ENCODE measurements around the gene IL19.
A peak's percentile ranks its signal among the peaks of the same experiment; 100 is the strongest.

IL19 gene

DNA sequence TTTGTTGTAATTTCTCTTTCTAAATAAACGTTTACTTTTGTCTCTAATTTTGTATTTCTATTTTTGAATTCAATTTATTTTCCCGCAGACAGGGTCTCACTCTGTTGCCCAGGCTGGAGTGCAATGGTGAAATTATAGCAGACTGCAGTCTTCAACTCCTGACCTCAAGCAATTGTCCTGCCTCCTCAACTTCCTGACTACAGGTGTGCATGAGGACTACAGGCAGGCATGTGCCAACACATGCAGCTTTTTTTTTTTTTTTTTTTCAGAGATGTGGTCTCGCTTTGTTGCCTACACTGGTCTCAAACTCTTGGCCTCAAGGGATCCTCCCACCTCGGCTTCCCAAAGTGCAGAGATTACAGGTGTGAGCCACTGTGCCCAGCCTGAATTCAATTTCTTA is 58.2 kb downstream of the IL19 start:
- no peak overlapping the region for H3K27ac Mint-ChIP-seq
- H3K27me3 Mint-ChIP-seq (ENCODE audit: low read depth, poor library complexity) = peaks cover 17% of the 10 kb centered on the region
- DNase-seq = no peak
- no peaks in the 10 kb centered on the region for H3K9me3 Mint-ChIP-seq
- TF ChIP-seq, protein P1, sequence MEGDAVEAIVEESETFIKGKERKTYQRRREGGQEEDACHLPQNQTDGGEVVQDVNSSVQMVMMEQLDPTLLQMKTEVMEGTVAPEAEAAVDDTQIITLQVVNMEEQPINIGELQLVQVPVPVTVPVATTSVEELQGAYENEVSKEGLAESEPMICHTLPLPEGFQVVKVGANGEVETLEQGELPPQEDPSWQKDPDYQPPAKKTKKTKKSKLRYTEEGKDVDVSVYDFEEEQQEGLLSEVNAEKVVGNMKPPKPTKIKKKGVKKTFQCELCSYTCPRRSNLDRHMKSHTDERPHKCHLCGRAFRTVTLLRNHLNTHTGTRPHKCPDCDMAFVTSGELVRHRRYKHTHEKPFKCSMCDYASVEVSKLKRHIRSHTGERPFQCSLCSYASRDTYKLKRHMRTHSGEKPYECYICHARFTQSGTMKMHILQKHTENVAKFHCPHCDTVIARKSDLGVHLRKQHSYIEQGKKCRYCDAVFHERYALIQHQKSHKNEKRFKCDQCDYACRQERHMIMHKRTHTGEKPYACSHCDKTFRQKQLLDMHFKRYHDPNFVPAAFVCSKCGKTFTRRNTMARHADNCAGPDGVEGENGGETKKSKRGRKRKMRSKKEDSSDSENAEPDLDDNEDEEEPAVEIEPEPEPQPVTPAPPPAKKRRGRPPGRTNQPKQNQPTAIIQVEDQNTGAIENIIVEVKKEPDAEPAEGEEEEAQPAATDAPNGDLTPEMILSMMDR (IDR thresholded peaks at IDR 0.05) = no peak
- peaks cover 48% of the 10 kb centered on the region for H3K4me1 Mint-ChIP-seq
- H3K36me3 Mint-ChIP-seq (ENCODE audit: low read depth) = no peaks in the 10 kb centered on the region
- H3K4me3 Mint-ChIP-seq = no peak overlapping the region

DNA sequence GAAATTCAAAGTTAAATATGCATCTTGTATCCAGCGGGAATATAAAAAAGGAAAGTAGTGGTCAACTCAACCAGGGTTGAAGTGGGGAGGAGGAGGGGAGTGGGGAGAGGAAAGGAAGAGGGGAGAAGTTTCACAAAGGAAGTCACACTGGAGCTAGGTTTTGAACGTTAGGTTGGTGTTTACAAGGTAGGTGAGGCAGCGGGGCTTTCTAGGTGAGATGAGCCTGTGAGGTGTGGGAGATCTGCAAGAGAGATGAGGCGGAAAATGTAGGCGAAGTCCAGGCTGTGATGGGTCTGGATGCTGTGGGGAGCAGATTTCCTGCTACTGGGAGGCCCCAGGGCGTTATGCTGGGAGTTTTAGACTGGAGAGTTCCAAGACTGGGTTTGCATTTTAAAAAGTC is 58.7 kb downstream of the IL19 start:
- DNase-seq = no peak
- Mint-ChIP-seq H3K27ac (no peak overlapping the region), H3K36me3 (ENCODE audit: low read depth) (no peaks in the 10 kb centered on the region), H3K4me3 (no peak overlapping the region), H3K4me1 (peaks cover 49% of the 10 kb centered on the region), H3K9me3 (no peaks in the 10 kb centered on the region), H3K27me3 (ENCODE audit: low read depth, poor library complexity) (peaks cover 19% of the 10 kb centered on the region)
- TF ChIP-seq, protein P1 (IDR thresholded peaks at IDR 0.05) = no peak

DNA sequence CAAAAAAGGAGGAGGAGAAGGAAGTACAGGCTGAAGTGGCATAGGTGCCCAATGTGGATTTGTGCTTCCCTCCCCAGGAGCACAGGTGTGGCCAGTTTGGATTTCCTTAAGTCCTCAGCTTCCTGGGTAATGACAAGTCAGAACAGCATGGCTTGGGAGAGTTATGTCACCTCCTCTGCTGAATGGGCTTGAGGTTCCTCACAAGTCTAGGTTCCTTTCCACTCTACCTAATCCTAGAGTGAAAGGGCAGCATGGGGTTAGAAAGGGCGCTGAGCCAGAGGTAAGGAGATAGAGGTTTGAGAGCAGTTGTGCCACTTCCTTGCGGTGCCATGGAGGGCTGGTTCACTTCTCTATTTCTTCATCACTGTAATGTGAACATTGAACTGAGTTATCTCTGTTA is 59.3 kb downstream of the IL19 start:
- H3K27ac Mint-ChIP-seq = no peak overlapping the region
- TF ChIP-seq, protein P1 (IDR thresholded peaks at IDR 0.05) = no peak

DNA sequence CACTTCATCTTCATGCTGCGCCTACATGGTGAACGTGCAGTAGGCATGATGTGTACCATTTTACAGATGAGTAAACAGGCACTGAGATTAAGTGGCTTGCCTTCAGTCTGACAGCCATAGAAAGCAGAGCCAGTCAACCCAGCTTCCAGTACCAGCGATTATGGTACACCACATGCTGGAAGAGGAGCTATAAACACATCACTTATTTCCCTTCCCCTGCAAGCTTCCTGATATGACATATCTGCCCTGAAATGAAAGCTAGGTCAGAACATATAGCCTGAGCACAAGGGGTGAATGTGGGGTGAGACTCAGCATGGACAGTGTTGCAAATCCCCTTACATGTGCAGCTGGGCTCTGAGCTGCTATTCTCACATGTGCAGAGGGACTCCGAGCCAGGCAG is 61.1 kb downstream of the IL19 start:
- H3K4me1 Mint-ChIP-seq = peaks cover 50% of the 10 kb centered on the region
- no peaks in the 10 kb centered on the region for H3K36me3 Mint-ChIP-seq (ENCODE audit: low read depth)
- H3K4me3 Mint-ChIP-seq = no peak overlapping the region
- DNase-seq = no peak
- TF ChIP-seq, protein P1 (IDR thresholded peaks at IDR 0.05) = no peak
- no peak overlapping the region for H3K27ac Mint-ChIP-seq
- no peaks in the 10 kb centered on the region for H3K9me3 Mint-ChIP-seq
- peaks cover 19% of the 10 kb centered on the region for H3K27me3 Mint-ChIP-seq (ENCODE audit: low read depth, poor library complexity)

More for the DNA sequence above, 59.3 kb downstream of the IL19 start:
- no peak overlapping the region for H3K4me3 Mint-ChIP-seq
- no peaks in the 10 kb centered on the region for H3K9me3 Mint-ChIP-seq
- H3K36me3 Mint-ChIP-seq (ENCODE audit: low read depth) = no peaks in the 10 kb centered on the region
- DNase-seq = no peak
- H3K4me1 Mint-ChIP-seq = peaks cover 53% of the 10 kb centered on the region
- H3K27me3 Mint-ChIP-seq (ENCODE audit: low read depth, poor library complexity) = peaks cover 19% of the 10 kb centered on the region

DNA sequence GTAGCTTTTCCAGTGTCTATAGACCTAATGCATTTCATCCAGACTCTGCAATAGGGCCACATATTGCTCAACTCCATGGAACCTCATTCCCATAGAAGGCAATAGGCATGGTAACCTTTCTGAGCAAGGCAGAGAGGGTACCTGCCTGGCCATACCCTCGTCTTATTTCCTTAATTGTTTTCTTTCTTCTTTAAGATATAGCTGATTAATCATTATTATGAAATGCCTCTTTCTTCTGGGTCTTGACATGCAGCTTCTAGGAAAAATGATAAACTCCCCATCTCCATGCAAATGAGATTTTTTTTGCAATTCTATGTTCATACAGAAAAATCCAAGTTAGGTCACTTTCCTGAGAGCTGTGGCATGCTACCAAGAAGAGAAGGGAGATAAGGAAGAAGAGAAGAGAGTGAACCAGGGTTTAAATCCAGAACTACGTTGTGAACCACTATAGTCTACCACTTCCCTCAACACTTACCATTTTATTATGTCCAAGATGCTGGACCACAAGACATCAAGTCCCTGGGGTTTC is 61.8 kb downstream of the IL19 start:
- Mint-ChIP-seq H3K27ac (no peak overlapping the region), H3K9me3 (no peaks in the 10 kb centered on the region), H3K4me3 (no peak overlapping the region), H3K36me3 (ENCODE audit: low read depth) (no peaks in the 10 kb centered on the region), H3K4me1 (peaks cover 55% of the 10 kb centered on the region), H3K27me3 (ENCODE audit: low read depth, poor library complexity) (peaks cover 19% of the 10 kb centered on the region)
- no peak for DNase-seq
- TF ChIP-seq, protein P1 (IDR thresholded peaks at IDR 0.05) = no peak

DNA sequence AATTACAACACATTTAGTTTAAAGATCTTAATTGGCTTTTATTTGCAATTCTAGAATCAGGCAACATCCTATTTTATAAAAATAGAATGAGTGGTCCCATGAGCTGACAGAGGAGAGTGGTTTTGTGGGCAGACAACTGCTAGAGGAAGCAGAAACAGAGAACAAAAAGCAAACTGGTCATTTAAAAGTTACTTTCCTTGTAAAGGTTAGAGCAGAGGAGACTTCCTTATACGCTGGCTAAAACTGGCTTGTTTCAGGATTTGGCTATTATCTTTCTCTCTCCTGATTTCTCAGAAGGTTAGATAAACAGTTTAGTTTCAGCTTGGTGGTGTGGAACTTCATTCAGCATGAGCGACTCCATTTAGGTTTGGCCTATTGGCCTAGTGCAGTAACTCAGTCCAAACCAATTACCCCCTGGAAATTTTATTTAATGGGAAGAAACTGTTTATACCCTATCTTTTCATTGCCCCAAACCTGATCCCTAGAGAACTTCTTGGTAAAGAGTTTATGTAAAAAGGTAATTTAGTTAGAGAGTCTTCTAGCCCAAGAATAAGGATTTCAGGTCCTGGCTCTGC is 62.6 kb downstream of the IL19 start:
- H3K27me3 Mint-ChIP-seq (ENCODE audit: low read depth, poor library complexity) = peaks cover 23% of the 10 kb centered on the region
- H3K36me3 Mint-ChIP-seq (ENCODE audit: low read depth) = no peaks in the 10 kb centered on the region
- DNase-seq = no peak
- H3K27ac Mint-ChIP-seq = peak overlapping the region; percentile 85
- TF ChIP-seq, protein P1 (IDR thresholded peaks at IDR 0.05) = no peak
- peaks cover 63% of the 10 kb centered on the region for H3K4me1 Mint-ChIP-seq
- no peak overlapping the region for H3K4me3 Mint-ChIP-seq
- no peaks in the 10 kb centered on the region for H3K9me3 Mint-ChIP-seq
